ENCODE measurements around the gene HOXD10.
A peak's percentile ranks its signal among the peaks of the same experiment; 100 is the strongest.

The HOXD10 gene

GRCh38 chr2:176107731-176108181 lies 8.8 kb upstream of the HOXD10 start:
- H3K4me3 ChIP-seq (ENCODE audit: control insufficient read depth, low read depth, low read length): peak overlapping the region; percentile 24
- TF ChIP-seq CTCF (IDR thresholded peaks at IDR 0.05; ENCODE audit: control insufficient read depth, insufficient read depth, low read depth, low read length, missing control alignments): no peak
- no peak for DNase-seq (ENCODE audit: low read depth)

GRCh38 chr2:176109192-176109901 lies 7.2 kb upstream of the HOXD10 start:
- H3K4me3 ChIP-seq (ENCODE audit: control insufficient read depth, low read depth, low read length): no peak overlapping the region
- DNase-seq (ENCODE audit: low read depth): no peak
- no peak for TF ChIP-seq CTCF (IDR thresholded peaks at IDR 0.05; ENCODE audit: control insufficient read depth, insufficient read depth, low read depth, low read length, missing control alignments)

GRCh38 chr2:176109946-176110345 lies 6.6 kb upstream of the HOXD10 start:
- DNase-seq (ENCODE audit: low read depth): no peak
- no peak overlapping the region for H3K4me3 ChIP-seq (ENCODE audit: control insufficient read depth, low read depth, low read length)
- TF ChIP-seq CTCF (IDR thresholded peaks at IDR 0.05; ENCODE audit: control insufficient read depth, insufficient read depth, low read depth, low read length, missing control alignments): no peak

GRCh38 chr2:176110415-176111308 lies 5.9 kb upstream of the HOXD10 start:
- DNase-seq (ENCODE audit: low read depth): no peak
- H3K4me3 ChIP-seq (ENCODE audit: control insufficient read depth, low read depth, low read length): no peak overlapping the region
- TF ChIP-seq CTCF (IDR thresholded peaks at IDR 0.05; ENCODE audit: control insufficient read depth, insufficient read depth, low read depth, low read length, missing control alignments): no peak

- no peak overlapping the region for H3K4me3 ChIP-seq (ENCODE audit: control insufficient read depth, low read depth, low read length)
- DNase-seq (ENCODE audit: low read depth): no peak
- no peak for TF ChIP-seq CTCF (IDR thresholded peaks at IDR 0.05; ENCODE audit: control insufficient read depth, insufficient read depth, low read depth, low read length, missing control alignments)
Observed at GRCh38 chr2:176111309-176111663, 5.3 kb upstream of the HOXD10 start.

GRCh38 chr2:176111846-176112374 lies 4.7 kb upstream of the HOXD10 start:
- no peak for DNase-seq (ENCODE audit: low read depth)
- no peak overlapping the region for H3K4me3 ChIP-seq (ENCODE audit: control insufficient read depth, low read depth, low read length)
- no peak for TF ChIP-seq CTCF (IDR thresholded peaks at IDR 0.05; ENCODE audit: control insufficient read depth, insufficient read depth, low read depth, low read length, missing control alignments)
